ENCODE measurements around the gene TDO2.

Gene TDO2

DNA sequence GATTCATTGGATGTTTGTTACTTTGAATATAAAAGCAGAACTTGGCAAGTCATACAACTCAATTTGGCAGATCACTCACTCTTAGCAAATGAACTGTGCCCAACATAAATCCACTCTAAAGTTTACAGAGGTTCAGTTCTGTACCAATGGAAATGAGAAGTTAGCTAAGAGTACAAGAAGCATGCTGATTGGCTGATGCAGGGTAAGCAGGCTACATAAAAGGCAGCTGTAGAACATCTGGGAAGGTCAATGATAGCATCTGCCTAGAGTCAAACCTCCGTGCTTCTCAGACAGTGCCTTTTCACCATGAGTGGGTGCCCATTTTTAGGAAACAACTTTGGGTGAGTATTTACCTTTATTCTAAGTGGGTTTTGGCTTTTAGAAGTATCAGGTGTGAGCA is at the start of gene TDO2:
TDO2 (plus strand) TSS at position 244 of the 400 bp plus-strand sequence; CDS start at position 307, 63 bp downstream.
- H3K4me3 ChIP-seq (ENCODE audit: low read depth, low read length): no peak within 1 kb of the TSS
- TF ChIP-seq, protein P1, sequence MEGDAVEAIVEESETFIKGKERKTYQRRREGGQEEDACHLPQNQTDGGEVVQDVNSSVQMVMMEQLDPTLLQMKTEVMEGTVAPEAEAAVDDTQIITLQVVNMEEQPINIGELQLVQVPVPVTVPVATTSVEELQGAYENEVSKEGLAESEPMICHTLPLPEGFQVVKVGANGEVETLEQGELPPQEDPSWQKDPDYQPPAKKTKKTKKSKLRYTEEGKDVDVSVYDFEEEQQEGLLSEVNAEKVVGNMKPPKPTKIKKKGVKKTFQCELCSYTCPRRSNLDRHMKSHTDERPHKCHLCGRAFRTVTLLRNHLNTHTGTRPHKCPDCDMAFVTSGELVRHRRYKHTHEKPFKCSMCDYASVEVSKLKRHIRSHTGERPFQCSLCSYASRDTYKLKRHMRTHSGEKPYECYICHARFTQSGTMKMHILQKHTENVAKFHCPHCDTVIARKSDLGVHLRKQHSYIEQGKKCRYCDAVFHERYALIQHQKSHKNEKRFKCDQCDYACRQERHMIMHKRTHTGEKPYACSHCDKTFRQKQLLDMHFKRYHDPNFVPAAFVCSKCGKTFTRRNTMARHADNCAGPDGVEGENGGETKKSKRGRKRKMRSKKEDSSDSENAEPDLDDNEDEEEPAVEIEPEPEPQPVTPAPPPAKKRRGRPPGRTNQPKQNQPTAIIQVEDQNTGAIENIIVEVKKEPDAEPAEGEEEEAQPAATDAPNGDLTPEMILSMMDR (IDR thresholded peaks at IDR 0.05; ENCODE audit: low read depth, low read length): no peak

DNA sequence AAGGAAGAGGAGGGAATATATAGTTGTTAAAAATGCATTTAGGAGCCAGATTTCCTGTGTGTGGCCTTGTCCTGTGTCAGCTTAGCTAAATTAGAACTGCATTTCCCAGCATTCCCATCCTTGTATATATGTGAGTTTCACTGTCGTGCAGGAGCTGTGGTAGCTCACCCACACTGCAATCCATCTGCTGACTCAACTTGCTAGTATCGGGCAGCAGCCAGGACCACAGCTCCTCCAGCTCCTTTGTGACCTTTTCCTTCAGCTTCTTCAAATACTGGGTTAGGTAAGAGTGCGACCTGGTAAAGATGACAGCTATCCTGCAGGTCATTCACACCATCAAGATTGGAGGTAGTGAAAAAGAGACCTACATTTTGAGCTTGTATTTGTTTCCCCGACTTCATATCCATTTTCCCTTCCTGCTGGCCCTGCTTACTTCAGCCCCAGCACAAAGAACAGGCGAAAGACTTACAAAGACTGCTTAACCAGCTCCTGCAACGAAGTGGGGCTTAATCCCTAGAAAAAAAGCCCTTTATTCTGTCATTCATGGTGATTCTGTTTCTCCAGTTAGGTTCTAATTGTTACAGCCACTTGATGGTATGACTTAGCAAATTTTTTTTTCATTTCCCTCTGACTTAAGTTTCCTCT is 48.8 kb upstream of the TDO2 start:
- no peak overlapping the region for H3K4me3 ChIP-seq (ENCODE audit: low read depth, low read length)
- TF ChIP-seq, protein P1 (IDR thresholded peaks at IDR 0.05; ENCODE audit: low read depth, low read length): no peak

DNA sequence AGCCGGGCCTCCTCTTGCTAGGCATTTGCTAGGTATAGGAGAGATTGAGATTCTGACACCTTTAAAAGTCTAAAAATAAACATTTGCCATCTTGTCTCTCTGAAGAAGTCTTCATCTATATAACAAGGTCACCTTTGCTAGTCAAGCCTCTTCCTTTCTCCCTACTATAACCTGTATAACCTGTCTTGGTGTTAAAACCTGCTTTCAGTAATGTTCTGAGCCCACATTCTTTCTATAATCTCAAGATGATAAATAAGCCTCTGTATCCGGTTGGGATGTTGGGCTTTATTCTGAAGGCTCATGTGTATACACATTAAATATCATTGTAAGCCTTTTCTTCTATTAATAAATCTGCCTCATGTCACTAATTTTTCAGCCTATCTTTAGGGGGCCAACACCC is 47.6 kb upstream of the TDO2 start:
- TF ChIP-seq, protein P1 (IDR thresholded peaks at IDR 0.05; ENCODE audit: low read depth, low read length): no peak

DNA sequence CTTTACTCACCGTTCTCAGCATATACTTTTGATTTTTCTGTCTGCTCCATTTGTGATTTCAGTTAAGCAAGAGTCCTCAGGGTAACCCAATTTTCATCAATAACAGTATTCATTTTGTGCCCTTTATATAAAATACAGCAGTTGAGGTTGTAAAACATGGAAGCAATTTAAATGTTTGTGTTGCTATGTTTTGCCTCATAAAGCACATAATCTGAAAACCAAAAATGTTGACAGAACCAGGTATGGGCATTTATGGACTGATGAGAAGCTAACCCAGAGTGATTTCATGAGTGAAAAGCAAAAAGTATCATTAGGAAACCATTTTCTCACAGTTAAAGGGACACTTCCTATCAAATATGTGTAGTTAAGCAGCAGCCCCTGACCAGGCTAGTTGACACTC is 37.3 kb upstream of the TDO2 start, which contains the start of gene ASIC5:
ASIC5 (minus strand) TSS at position 101 of the 400 bp plus-strand sequence; CDS start at position 50, 51 bp downstream.
- no peak within 1 kb of the TSS for H3K4me3 ChIP-seq (ENCODE audit: low read depth, low read length)
- TF ChIP-seq, protein P1 (IDR thresholded peaks at IDR 0.05; ENCODE audit: low read depth, low read length): no peak

More for the DNA sequence above, 47.6 kb upstream of the TDO2 start:
- H3K4me3 ChIP-seq (ENCODE audit: low read depth, low read length): no peak overlapping the region

DNA sequence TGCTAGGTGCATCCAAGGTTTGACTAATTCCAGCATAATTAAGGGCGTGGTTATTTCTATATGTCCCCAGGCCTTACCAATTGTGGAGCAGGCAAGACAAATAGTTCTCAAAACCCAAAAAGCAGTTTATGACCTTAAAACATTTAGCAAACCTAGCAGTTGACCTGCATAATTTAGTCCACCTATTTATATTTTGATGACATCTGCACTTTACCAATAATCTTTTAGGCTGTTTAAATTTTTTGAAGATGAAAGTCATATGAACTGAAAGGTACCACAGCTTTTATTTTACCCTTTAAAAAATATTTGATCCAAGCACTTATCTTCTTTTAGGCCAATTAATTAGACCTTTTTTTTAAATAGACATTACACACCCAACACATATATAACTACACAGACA is 27.6 kb upstream of the TDO2 start:
- TF ChIP-seq, protein P1 (IDR thresholded peaks at IDR 0.05; ENCODE audit: low read depth, low read length): no peak
- no peak overlapping the region for H3K4me3 ChIP-seq (ENCODE audit: low read depth, low read length)

DNA sequence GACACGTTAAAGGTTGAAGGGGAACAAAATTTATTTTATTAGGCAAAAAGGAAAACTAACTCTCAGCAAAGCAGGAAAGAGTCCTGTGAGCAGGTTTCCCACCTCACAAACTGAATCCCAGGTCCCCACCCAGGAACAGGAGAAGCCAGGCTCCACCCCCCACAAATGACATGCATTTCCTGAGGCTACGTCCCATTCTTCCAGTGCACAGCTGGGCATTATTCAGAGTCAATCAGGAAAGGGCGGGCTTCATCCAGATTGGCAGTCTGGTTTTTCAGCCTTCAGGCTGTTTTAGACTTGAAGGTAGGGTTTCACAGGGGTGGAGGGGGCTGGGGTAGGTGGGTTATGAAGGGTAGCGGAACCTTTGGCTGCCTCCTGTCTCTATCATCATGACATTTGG is 25.5 kb upstream of the TDO2 start:
- TF ChIP-seq, protein P1 (IDR thresholded peaks at IDR 0.05; ENCODE audit: low read depth, low read length): no peak
- no peak overlapping the region for H3K4me3 ChIP-seq (ENCODE audit: low read depth, low read length)

DNA sequence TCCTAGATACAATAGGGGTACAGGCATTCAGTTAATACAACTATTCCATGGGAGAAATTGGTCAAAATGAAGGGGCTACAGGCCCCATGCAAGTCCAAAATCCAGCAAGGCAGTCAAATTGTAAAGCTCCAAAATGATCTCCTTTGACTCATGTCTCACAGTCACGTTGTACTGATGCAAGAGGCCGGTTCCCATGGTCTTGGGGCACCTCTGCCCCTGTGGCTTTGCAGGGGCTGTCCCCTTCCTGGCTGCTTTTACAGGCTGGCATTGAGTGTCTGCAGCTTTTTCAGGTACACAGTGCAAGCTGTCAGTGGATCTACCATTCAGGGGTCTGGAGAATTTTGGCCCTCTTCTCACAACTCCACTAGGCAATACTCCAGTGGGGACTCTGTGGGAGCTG is 24.9 kb upstream of the TDO2 start:
- no peak overlapping the region for H3K4me3 ChIP-seq (ENCODE audit: low read depth, low read length)
- TF ChIP-seq, protein P1 (IDR thresholded peaks at IDR 0.05; ENCODE audit: low read depth, low read length): no peak

All from WI38 (cell line).